ENCODE data around the gene TEX22.

DNA sequence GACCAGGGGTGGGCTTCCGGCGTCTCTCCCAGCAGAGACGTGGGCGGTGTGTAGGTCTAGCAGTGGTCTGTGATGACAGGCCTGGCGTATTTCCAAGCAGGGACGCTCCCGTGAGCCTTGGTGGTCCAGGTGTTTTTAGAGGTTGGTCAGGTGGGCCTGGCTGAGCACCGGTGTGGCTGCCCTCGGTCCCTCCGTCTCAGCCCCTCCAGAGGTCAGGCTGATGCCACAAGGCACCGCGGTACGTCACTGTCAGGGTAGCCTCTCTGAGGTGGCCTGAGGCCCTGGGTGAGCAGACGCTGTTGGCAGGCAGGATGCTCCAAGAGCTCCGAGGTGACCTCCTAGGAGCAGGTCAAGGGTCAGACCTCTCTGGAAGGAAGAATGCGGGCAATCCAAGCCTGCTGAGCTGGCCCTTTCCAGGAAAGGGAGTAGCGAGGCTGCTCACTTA, 34.8 kb downstream of the TEX22 start:
- TF ChIP-seq, protein P1, sequence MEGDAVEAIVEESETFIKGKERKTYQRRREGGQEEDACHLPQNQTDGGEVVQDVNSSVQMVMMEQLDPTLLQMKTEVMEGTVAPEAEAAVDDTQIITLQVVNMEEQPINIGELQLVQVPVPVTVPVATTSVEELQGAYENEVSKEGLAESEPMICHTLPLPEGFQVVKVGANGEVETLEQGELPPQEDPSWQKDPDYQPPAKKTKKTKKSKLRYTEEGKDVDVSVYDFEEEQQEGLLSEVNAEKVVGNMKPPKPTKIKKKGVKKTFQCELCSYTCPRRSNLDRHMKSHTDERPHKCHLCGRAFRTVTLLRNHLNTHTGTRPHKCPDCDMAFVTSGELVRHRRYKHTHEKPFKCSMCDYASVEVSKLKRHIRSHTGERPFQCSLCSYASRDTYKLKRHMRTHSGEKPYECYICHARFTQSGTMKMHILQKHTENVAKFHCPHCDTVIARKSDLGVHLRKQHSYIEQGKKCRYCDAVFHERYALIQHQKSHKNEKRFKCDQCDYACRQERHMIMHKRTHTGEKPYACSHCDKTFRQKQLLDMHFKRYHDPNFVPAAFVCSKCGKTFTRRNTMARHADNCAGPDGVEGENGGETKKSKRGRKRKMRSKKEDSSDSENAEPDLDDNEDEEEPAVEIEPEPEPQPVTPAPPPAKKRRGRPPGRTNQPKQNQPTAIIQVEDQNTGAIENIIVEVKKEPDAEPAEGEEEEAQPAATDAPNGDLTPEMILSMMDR (IDR thresholded peaks at IDR 0.05) = no peak
- TF ChIP-seq POLR2A (IDR thresholded peaks at IDR 0.05) = no peak

Data from body of pancreas (tissue), 4 donors.